OCI-LY7 (cell line): ENCODE results near the gene DMRTC2. TPM values are rescaled to one million over a fixed set of nuclear protein-coding genes. Genes with fewer than 3 reads are reported as not detected.
A peak's percentile ranks its signal among the peaks of the same experiment; 100 is the strongest.

Experiments used
- BruUV-seq: library from RNA; stranded (reverse); fragments of 400-500 nt; replicated peaks from 2 replicates; lab custom pipeline; 2021; lab: Mats Ljungman, UMichigan
- CTCF ChIA-PET: fragments of 300-600 bp; sonication (Branson Sonifier 250); formaldehyde crosslinking; loops from one replicate; lab custom pipeline; 2022; ENCODE audit warnings: antibody characterized with exemption; ENCODE audit not compliant: unreplicated experiment; lab: Charles Lee
- POLR2A ChIA-PET: fragments of 300-600 bp; sonication (Branson Sonifier 250); formaldehyde crosslinking; loops from one replicate; lab custom pipeline; 2022; ENCODE audit warnings: antibody characterized with exemption; lab: Charles Lee
- DNase-seq: peaks from one replicate; pipeline ENCODE4 v3.0.0-alpha.2; 2015; ENCODE audit warnings: low spot score
- H2AFZ ChIP-seq: fragments of 200-600 bp; sonication (generic), shearing (Covaris generic); 2 replicates; pipeline ENCODE4 v1.6.1; 2014; ENCODE audit warnings: mild to moderate bottlenecking, antibody characterized with exemption, low read length, moderate library complexity
- H3K27ac ChIP-seq: fragments of 200-600 bp; sonication (generic); 2 replicates; pipeline ENCODE4 v1.5.1; 2014; ENCODE audit warnings: mixed run types, low read depth, mild to moderate bottlenecking, moderate library complexity, low read length, inconsistent platforms; ENCODE audit not compliant: poor library complexity, severe bottlenecking
- H3K36me3 ChIP-seq: fragments of 200-600 bp; sonication (generic); 2 replicates; pipeline ENCODE4 v1.6.1; 2014; ENCODE audit warnings: mild to moderate bottlenecking, antibody characterized with exemption, low read length, moderate library complexity, mixed read lengths; ENCODE audit not compliant: insufficient read depth
- H3K4me1 ChIP-seq: fragments of 200-600 bp; sonication (generic); 2 replicates; pipeline ENCODE4 v1.5.1; 2014; ENCODE audit warnings: mild to moderate bottlenecking, low read length; ENCODE audit not compliant: insufficient read depth, poor library complexity, severe bottlenecking
- H3K4me2 ChIP-seq: fragments of 200-600 bp; sonication (generic); 2 replicates; pipeline ENCODE4 v1.6.1; 2014; ENCODE audit warnings: mild to moderate bottlenecking, low read length
- H3K4me3 ChIP-seq: fragments of 200-600 bp; sonication (generic); 2 replicates; pipeline ENCODE4 v1.5.1; 2014; ENCODE audit warnings: mild to moderate bottlenecking, low read depth, low read length; ENCODE audit not compliant: poor library complexity, severe bottlenecking
- H3K79me2 ChIP-seq: fragments of 200-600 bp; sonication (generic); 2 replicates; pipeline ENCODE4 v1.6.1; 2016; ENCODE audit warnings: low read depth, mild to moderate bottlenecking, low read length, moderate library complexity, mixed read lengths; ENCODE audit not compliant: insufficient read depth
- H3K9me2 ChIP-seq: fragments of 200-600 bp; sonication (generic); 2 replicates; pipeline ENCODE4 v1.6.1; 2016; ENCODE audit warnings: mild to moderate bottlenecking, low read length, mixed read lengths; ENCODE audit not compliant: insufficient read depth
- H3K9me3 ChIP-seq: fragments of 200-600 bp; sonication (generic); 2 replicates; pipeline ENCODE4 v1.6.1; 2014; ENCODE audit warnings: mild to moderate bottlenecking, mixed run types, low read length, mixed read lengths
- H4K20me1 ChIP-seq: fragments of 200-600 bp; sonication (generic); 2 replicates; pipeline ENCODE4 v1.6.1; 2014; ENCODE audit warnings: mild to moderate bottlenecking, antibody characterized with exemption, low read length, moderate library complexity, mixed read lengths; ENCODE audit not compliant: insufficient read depth
- CTCF ChIP-seq: fragments of 200-600 bp; sonication (generic); conservative IDR thresholded peaks from 2 replicates; pipeline ENCODE4 v1.5.1; 2014; ENCODE audit warnings: mild to moderate bottlenecking, antibody characterized with exemption, low read length, moderate library complexity, mixed read lengths
- EZH2phosphoT487 ChIP-seq: fragments of 200-600 bp; sonication (generic); IDR thresholded peaks from 2 replicates; pipeline ENCODE4 v1.6.1; 2018; ENCODE audit warnings: low read depth, borderline replicate concordance, mild to moderate bottlenecking, mixed run types, antibody characterized with exemption, low read length, moderate library complexity, mixed read lengths
- intact Hi-C: fragments of 100-400 bp; cut with micrococcal nuclease; formaldehyde crosslinking; loops from one replicate; pipeline ENCODE4 v1.10.0; 2022; ENCODE audit not compliant: unreplicated experiment
- total RNA-seq, 2 experiments: library from RNA; depleted of rRNA in 1 of 2; stranded (reverse); fragments of >200 nt in 1 of 2; shearing (Covaris generic) in 1 of 2; gene quantifications; 2 replicates each; pipeline ENCODE4 v1.2.3, GENCODE V29; 2014 to 2022

Gene DMRTC2
- total RNA-seq, 2 experiments from 2014 or later = not detected

DNA sequence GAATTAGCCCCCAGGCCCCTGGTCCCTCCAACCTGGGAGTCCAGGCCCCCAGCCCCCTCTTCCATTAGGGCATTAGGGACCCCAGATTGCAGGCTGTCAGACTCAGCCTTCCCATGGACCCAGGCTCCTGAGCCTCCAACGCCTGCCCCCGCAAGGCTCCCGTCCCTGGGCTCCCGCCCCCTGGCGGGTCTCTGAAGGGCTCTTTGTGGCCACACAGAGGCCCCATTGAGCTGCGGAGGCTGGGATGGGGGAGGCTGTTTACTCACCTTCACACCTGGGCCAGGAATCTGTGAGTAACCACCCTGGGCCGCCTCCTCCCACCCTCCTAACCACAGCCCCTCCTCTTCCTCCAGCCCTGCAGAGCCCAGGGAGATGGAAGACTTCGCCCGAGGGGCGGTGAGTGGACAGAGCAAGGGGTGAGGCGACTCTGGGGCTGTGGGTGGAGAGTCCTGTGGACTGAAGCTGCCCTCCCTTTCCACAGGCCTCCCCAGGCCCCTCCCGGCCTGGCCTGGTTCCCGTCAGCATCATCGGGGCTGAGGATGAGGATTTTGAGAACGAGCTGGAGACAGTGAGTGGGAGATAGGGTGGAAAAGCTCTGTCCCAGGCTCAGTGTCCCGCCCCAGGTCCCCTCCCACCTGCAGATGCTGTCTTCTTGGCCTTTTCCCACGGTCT, 43.0 kb downstream of the DMRTC2 start:
- Histone ChIP-seq H3K4me2 (peak overlapping the region; percentile 99), H3K79me2 (peaks cover 37% of the 10 kb centered on the region)
- peak; percentile 89 for DNase-seq

DNA sequence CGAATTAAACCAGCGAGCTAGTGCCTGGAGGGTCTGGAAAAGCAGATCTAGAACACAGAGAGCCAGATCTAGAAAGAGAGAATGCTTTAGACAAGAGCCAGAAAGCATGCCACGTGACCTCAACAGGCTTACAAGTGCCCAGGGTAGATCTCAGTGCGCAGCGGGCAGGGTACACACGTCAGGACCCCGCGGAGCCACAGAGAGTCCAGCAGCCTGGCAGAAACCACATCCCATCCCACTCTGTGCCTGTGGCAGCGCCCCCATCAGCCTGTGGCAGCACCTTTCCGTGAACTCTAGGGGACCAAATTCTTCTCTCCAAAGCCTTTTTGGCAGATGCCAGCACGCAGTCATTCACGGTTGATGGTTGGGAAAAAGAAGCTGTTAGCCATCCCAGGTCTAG, 44.1 kb downstream of the DMRTC2 start:
- Histone ChIP-seq H3K4me3 (no peak overlapping the region), H3K36me3 (peaks cover 66% of the 10 kb centered on the region), H3K9me3 (no peaks in the 10 kb centered on the region), H3K9me2 (no peaks in the 10 kb centered on the region), H2AFZ (no peak overlapping the region), H3K27ac (peak overlapping the region; percentile 9), H4K20me1 (no peaks in the 10 kb centered on the region), H3K79me2 (peaks cover 37% of the 10 kb centered on the region), H3K4me1 (peaks cover 48% of the 10 kb centered on the region), H3K4me2 (peak overlapping the region; percentile 99; the same call in 1 of the 2 replicates)
- POLR2A ChIA-PET = interaction anchor here (1.0 to 1.4 kb wide), 2 partner anchors 17 to 63 kb away, joined by 3 read pairs; no protein-coding TSS in a partner anchor
- CTCF ChIA-PET = no interaction called here
- intact Hi-C loops = no loop called here
- no peak for DNase-seq
- BruUV-seq = no TSS peak
- peak; percentile 47 for TF ChIP-seq CTCF
- TF ChIP-seq EZH2phosphoT487 = no peak

More for the DNA sequence above, 43.0 kb downstream of the DMRTC2 start:
- Histone ChIP-seq H3K27ac (peak overlapping the region; percentile 88), H3K4me3 (peak overlapping the region; percentile 97), H4K20me1 (no peaks in the 10 kb centered on the region), H3K9me2 (no peaks in the 10 kb centered on the region), H3K36me3 (peaks cover 70% of the 10 kb centered on the region), H3K9me3 (no peaks in the 10 kb centered on the region), H2AFZ (no peak overlapping the region), H3K4me1 (peaks cover 48% of the 10 kb centered on the region)
- TF ChIP-seq EZH2phosphoT487 (no peak), CTCF (peak; percentile 81)
- ChIA-PET CTCF (no interaction called here), POLR2A (interaction anchor here (0.5 to 3.6 kb wide), 6 partner anchors 11 to 91 kb away, joined by 3 to 18 read pairs (median 4); partner anchors contain the start of gene CD79A)
- no TSS peak for BruUV-seq
- intact Hi-C loops = loop anchor here (1.0 to 2.0 kb wide), 4 partner anchors 15 to 70 kb away; no protein-coding TSS in a partner anchor

DNA sequence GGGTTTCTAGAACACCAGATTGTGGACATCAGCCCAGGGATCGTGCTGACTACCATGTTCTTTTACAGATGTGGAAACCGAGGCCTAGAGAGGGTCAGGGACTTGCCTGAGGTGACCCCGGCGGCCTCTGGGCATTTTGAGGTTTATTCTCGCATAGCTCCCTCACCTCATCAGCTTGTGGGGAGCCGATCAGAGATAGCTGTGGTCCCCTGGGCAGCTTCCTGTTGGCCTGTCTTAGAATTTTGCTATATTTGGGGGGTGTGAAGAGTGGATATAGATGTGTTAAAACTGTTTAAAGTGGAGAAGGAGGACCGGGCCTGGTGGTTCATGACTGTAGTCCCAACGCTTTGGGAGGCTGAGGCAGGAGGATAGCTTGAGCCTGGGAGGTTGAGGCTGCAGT, 45.1 kb downstream of the DMRTC2 start:
- BruUV-seq = no TSS peak
- Histone ChIP-seq H2AFZ (no peak overlapping the region), H3K9me3 (no peaks in the 10 kb centered on the region), H3K4me1 (peaks cover 53% of the 10 kb centered on the region), H3K4me2 (no peak overlapping the region), H4K20me1 (no peaks in the 10 kb centered on the region), H3K4me3 (no peak overlapping the region), H3K9me2 (no peaks in the 10 kb centered on the region), H3K79me2 (peaks cover 31% of the 10 kb centered on the region), H3K27ac (no peak overlapping the region), H3K36me3 (peaks cover 70% of the 10 kb centered on the region)
- POLR2A ChIA-PET = interaction anchor here (1.1 to 1.4 kb wide), 2 partner anchors 18 to 30 kb away, joined by 3 read pairs; no protein-coding TSS in a partner anchor
- TF ChIP-seq CTCF (no peak), EZH2phosphoT487 (no peak)
- DNase-seq = no peak
- intact Hi-C loops = no loop called here
- CTCF ChIA-PET = no interaction called here
